ENCODE results near the gene IGFLR1.

DNA sequence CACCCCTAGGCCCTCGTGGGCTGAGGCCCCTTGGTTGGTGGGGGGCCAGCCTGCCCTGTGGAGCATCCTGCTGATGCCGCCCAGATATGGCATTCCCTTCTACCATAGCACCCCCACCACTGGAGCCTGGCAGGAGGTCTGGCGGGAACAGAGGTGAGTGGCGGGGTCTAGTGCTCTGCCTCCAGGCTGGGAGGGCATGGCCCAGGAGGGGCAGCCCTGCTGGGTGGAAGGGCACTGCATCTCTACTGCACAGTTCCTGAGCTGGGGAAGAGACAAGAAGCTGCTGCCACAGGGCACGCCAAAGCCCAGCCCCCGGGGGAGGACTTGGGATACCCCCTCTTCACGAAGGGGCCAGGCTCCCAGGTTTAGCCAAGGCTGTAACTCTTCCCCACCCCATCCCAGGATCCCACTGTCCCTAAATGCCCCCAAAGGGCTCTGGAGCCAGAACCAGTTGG, 26.9 kb downstream of the IGFLR1 start:
- TF ChIP-seq, protein P1, sequence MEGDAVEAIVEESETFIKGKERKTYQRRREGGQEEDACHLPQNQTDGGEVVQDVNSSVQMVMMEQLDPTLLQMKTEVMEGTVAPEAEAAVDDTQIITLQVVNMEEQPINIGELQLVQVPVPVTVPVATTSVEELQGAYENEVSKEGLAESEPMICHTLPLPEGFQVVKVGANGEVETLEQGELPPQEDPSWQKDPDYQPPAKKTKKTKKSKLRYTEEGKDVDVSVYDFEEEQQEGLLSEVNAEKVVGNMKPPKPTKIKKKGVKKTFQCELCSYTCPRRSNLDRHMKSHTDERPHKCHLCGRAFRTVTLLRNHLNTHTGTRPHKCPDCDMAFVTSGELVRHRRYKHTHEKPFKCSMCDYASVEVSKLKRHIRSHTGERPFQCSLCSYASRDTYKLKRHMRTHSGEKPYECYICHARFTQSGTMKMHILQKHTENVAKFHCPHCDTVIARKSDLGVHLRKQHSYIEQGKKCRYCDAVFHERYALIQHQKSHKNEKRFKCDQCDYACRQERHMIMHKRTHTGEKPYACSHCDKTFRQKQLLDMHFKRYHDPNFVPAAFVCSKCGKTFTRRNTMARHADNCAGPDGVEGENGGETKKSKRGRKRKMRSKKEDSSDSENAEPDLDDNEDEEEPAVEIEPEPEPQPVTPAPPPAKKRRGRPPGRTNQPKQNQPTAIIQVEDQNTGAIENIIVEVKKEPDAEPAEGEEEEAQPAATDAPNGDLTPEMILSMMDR (IDR thresholded peaks at IDR 0.05), result no peak
- no peak for TF ChIP-seq POLR2A (IDR thresholded peaks at IDR 0.05)

Measured in esophagus squamous epithelium (tissue), 4 donors.